ENCODE results near the gene DMRTB1.

The DMRTB1 gene

GRCh38 chr1:53463961-53464899, 5.0 kb downstream of the DMRTB1 start:
- no peak for DNase-seq

GRCh38 chr1:53465023-53465957, 6.1 kb downstream of the DMRTB1 start:
- DNase-seq: no peak

- peak in 1 of 4 experiments; percentile 7 for DNase-seq
Observed at GRCh38 chr1:53467391-53467790, 8.2 kb downstream of the DMRTB1 start.

- DNase-seq: no peak
Observed at GRCh38 chr1:53468374-53468773, 9.2 kb downstream of the DMRTB1 start.

GRCh38 chr1:53469373-53469772, 10.2 kb downstream of the DMRTB1 start:
- no peak for DNase-seq

- peak in 2 of 4 experiments; percentile 7 to 22 for DNase-seq
Observed at GRCh38 chr1:53470155-53470554, 11.0 kb downstream of the DMRTB1 start.

GRCh38 chr1:53470584-53470983, 11.4 kb downstream of the DMRTB1 start:
- DNase-seq: no peak

- no peak for DNase-seq
Observed at GRCh38 chr1:53471000-53471399, 11.8 kb downstream of the DMRTB1 start.

GRCh38 chr1:53473463-53473862, 14.3 kb downstream of the DMRTB1 start:
- DNase-seq: peak in 1 of 4 experiments; percentile 19

- DNase-seq: no peak
Observed at GRCh38 chr1:53475664-53476063, 16.5 kb downstream of the DMRTB1 start.

- no peak for DNase-seq
Observed at GRCh38 chr1:53476579-53476978, 17.4 kb downstream of the DMRTB1 start.

GRCh38 chr1:53477651-53478501, 18.7 kb downstream of the DMRTB1 start:
- DNase-seq: no peak

- DNase-seq: no peak
Observed at GRCh38 chr1:53478502-53478818, 19.3 kb downstream of the DMRTB1 start.

- DNase-seq: no peak
Observed at GRCh38 chr1:53480678-53481077, 21.5 kb downstream of the DMRTB1 start.

- DNase-seq: no peak
Observed at GRCh38 chr1:53481456-53481855, 22.3 kb downstream of the DMRTB1 start.

- no peak for DNase-seq
Observed at GRCh38 chr1:53482441-53483153, 23.4 kb downstream of the DMRTB1 start.

GRCh38 chr1:53483170-53483569, 24.0 kb downstream of the DMRTB1 start:
- no peak for DNase-seq

GRCh38 chr1:53483656-53484055, 24.5 kb downstream of the DMRTB1 start:
- DNase-seq: no peak

GRCh38 chr1:53484705-53485477, 25.7 kb downstream of the DMRTB1 start:
- no peak for DNase-seq

- DNase-seq: peak; percentile 68 to 91 (median 78)
Observed at GRCh38 chr1:53485478-53486394, 26.5 kb downstream of the DMRTB1 start.

All from suppressor macrophage (primary cell).